ENCODE results near the gene NBPF1. TPM values are rescaled to one million over a fixed set of nuclear protein-coding genes. Genes with fewer than 3 reads are reported as not detected.
A peak's percentile ranks its signal among the peaks of the same experiment; 100 is the strongest.
"Not testable (repeated sequence)": the region's sequence is repeated elsewhere in the genome, so short reads cannot be mapped to it uniquely, and the experiment has no call there.

The NBPF1 gene
- polyA plus RNA-seq, 1 donor: 59.5 TPM

DNA sequence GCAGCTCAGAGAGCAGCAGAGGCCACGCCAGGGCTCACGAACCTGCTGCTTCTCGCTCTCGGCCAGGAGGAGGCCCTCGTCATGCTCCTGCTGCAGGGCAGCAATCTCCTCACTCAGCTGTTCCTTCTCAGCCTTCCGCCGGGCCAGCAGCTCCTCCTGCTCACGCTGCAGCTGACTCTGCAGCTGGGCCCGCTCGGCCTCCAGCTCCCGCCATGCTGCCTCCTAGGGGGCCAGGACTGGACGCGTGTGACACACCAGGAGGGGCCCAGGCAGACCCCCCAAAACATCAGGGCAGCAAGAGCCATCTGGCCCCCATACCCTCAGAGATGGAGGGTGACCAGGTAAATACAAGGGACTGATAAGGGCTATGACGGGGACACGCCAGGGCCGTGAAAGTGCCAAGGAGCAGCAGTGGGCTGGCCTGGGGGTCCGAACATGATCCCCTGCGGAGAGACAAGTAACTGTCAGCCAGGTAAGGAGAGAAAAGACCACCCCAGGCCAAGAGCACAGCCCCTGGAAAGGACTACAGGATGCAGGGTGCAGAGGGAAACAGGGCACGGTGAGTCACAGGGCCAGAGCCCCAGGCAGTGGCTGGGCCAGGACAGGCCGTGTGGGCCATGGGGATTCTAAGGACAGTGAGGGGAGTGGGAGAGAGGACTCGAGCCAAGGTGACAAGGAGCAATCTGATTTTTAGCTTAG is 6.6 kb upstream of the NBPF1 start:
- H3K27me3 ChIP-seq (ENCODE audit: control insufficient read depth, insufficient read depth, low read length); H3K4me3 ChIP-seq (ENCODE audit: low read length); DNase-seq; H3K9me3 ChIP-seq (ENCODE audit: control insufficient read depth, low read depth, low read length); H3K27ac ChIP-seq (ENCODE audit: low read length); H3K4me1 ChIP-seq (ENCODE audit: control insufficient read depth, insufficient read depth, low read length): not testable (repeated sequence)
- WGBS (ENCODE audit: insufficient coverage, low lambda C conversion rate): 100% methylated on average over 2 of the region's 21 CpGs
- peaks cover 45% of the 10 kb centered on the region for H3K36me3 ChIP-seq (ENCODE audit: control insufficient read depth, insufficient read depth, low read length)

DNA sequence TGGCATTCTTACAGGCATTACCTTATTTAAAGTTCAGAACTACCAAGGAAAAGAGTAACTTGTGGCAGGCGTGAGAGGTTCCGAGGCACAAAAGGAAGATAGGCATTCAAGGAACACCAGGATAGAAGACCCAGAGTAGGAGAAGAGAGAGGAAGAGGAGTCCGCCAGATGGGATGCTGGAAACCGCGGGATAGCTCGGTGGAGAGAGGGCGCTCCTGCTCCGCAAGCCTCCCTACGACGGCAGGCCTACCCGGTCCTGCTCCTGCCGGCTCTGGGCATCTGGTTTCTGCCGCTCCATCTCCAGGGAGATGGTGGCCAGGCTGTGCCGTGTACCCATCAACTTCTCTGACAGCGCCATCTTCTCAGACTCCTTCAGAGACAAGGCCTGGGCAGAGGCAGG is 5.4 kb upstream of the NBPF1 start:
- H3K27me3 ChIP-seq (ENCODE audit: control insufficient read depth, insufficient read depth, low read length): no peaks in the 10 kb centered on the region
- H3K9me3 ChIP-seq (ENCODE audit: control insufficient read depth, low read depth, low read length): no peaks in the 10 kb centered on the region
- peaks cover 34% of the 10 kb centered on the region for H3K36me3 ChIP-seq (ENCODE audit: control insufficient read depth, insufficient read depth, low read length)
- no peak for DNase-seq
- no peak overlapping the region for H3K27ac ChIP-seq (ENCODE audit: low read length)
- peaks cover 3% of the 10 kb centered on the region for H3K4me1 ChIP-seq (ENCODE audit: control insufficient read depth, insufficient read depth, low read length)
- no peak overlapping the region for H3K4me3 ChIP-seq (ENCODE audit: low read length)
- 83% methylated on average over 8 of the region's 15 CpGs for WGBS (ENCODE audit: insufficient coverage, low lambda C conversion rate)

- 76% methylated on average over 7 of the region's 7 CpGs for WGBS (ENCODE audit: insufficient coverage, low lambda C conversion rate)
- no peak for DNase-seq
- no peaks in the 10 kb centered on the region for H3K27me3 ChIP-seq (ENCODE audit: control insufficient read depth, insufficient read depth, low read length)
- peaks cover 5% of the 10 kb centered on the region for H3K4me1 ChIP-seq (ENCODE audit: control insufficient read depth, insufficient read depth, low read length)
- H3K27ac ChIP-seq (ENCODE audit: low read length): no peak overlapping the region
- peaks cover 28% of the 10 kb centered on the region for H3K36me3 ChIP-seq (ENCODE audit: control insufficient read depth, insufficient read depth, low read length)
- H3K4me3 ChIP-seq (ENCODE audit: low read length): no peak overlapping the region
- no peaks in the 10 kb centered on the region for H3K9me3 ChIP-seq (ENCODE audit: control insufficient read depth, low read depth, low read length)
Observed at GRCh38 chr1:16617778-16618580, 4.6 kb upstream of the NBPF1 start.

GRCh38 chr1:16617114-16617631 is 3.8 kb upstream of the NBPF1 start:
- Histone ChIP-seq H3K27me3 (ENCODE audit: control insufficient read depth, insufficient read depth, low read length) (no peaks in the 10 kb centered on the region), H3K36me3 (ENCODE audit: control insufficient read depth, insufficient read depth, low read length) (peaks cover 22% of the 10 kb centered on the region), H3K27ac (ENCODE audit: low read length) (no peak overlapping the region), H3K4me3 (ENCODE audit: low read length) (no peak overlapping the region), H3K4me1 (ENCODE audit: control insufficient read depth, insufficient read depth, low read length) (peaks cover 6% of the 10 kb centered on the region), H3K9me3 (ENCODE audit: control insufficient read depth, low read depth, low read length) (no peaks in the 10 kb centered on the region)
- no peak for DNase-seq
- 91% methylated on average over 14 of the region's 20 CpGs for WGBS (ENCODE audit: insufficient coverage, low lambda C conversion rate)

- Histone ChIP-seq H3K27me3 (ENCODE audit: control insufficient read depth, insufficient read depth, low read length) (no peaks in the 10 kb centered on the region), H3K9me3 (ENCODE audit: control insufficient read depth, low read depth, low read length) (no peaks in the 10 kb centered on the region), H3K27ac (ENCODE audit: low read length) (no peak overlapping the region), H3K4me3 (ENCODE audit: low read length) (no peak overlapping the region), H3K36me3 (ENCODE audit: control insufficient read depth, insufficient read depth, low read length) (peaks cover 11% of the 10 kb centered on the region), H3K4me1 (ENCODE audit: control insufficient read depth, insufficient read depth, low read length) (peaks cover 10% of the 10 kb centered on the region)
- WGBS (ENCODE audit: insufficient coverage, low lambda C conversion rate): 81% methylated on average over 8 of the region's 9 CpGs
- DNase-seq: no peak
Observed at GRCh38 chr1:16615253-16616252, 2.2 kb upstream of the NBPF1 start.

GRCh38 chr1:16614361-16615252 is 1.2 kb upstream of the NBPF1 start:
- no peak for DNase-seq
- Histone ChIP-seq H3K36me3 (ENCODE audit: control insufficient read depth, insufficient read depth, low read length) (peaks cover 11% of the 10 kb centered on the region), H3K9me3 (ENCODE audit: control insufficient read depth, low read depth, low read length) (no peaks in the 10 kb centered on the region), H3K27me3 (ENCODE audit: control insufficient read depth, insufficient read depth, low read length) (no peaks in the 10 kb centered on the region), H3K27ac (ENCODE audit: low read length) (no peak overlapping the region), H3K4me1 (ENCODE audit: control insufficient read depth, insufficient read depth, low read length) (peaks cover 10% of the 10 kb centered on the region), H3K4me3 (ENCODE audit: low read length) (no peak overlapping the region)
- WGBS (ENCODE audit: insufficient coverage, low lambda C conversion rate): 90% methylated on average over 11 of the region's 11 CpGs

- peak; percentile 68 to 85 for DNase-seq
- Histone ChIP-seq H3K27ac (ENCODE audit: low read length) (peak overlapping the region; percentile 46), H3K27me3 (ENCODE audit: control insufficient read depth, insufficient read depth, low read length) (no peaks in the 10 kb centered on the region), H3K4me3 (ENCODE audit: low read length) (peak overlapping the region; percentile 65), H3K4me1 (ENCODE audit: control insufficient read depth, insufficient read depth, low read length) (peaks cover 10% of the 10 kb centered on the region), H3K9me3 (ENCODE audit: control insufficient read depth, low read depth, low read length) (no peaks in the 10 kb centered on the region), H3K36me3 (ENCODE audit: control insufficient read depth, insufficient read depth, low read length) (peaks cover 11% of the 10 kb centered on the region)
- WGBS (ENCODE audit: insufficient coverage, low lambda C conversion rate): 14% methylated on average over 13 of the region's 31 CpGs
Observed at GRCh38 chr1:16612332-16613172, 812 bp downstream of the NBPF1 start.

DNA sequence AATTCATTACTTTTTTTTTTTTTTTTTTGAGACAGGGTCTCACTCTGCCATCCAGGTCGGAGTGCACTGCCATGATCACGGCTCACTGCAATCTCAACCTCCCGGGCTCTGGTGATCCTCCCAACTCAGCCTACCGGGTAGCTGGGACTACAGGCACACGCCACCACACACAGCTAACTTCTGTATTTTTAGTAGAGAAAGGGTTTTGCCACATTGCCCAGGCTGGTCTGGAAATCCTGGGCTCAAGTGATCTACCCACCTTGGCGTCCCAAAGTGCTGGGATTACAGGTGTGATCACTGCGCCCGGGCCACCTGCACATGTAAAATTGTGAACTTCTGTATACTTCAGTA is 1.4 kb downstream of the NBPF1 start:
- not testable (repeated sequence) for H3K27me3 ChIP-seq (ENCODE audit: control insufficient read depth, insufficient read depth, low read length); DNase-seq; H3K9me3 ChIP-seq (ENCODE audit: control insufficient read depth, low read depth, low read length); H3K4me1 ChIP-seq (ENCODE audit: control insufficient read depth, insufficient read depth, low read length)
- 74% methylated on average over 5 of the region's 8 CpGs for WGBS (ENCODE audit: insufficient coverage, low lambda C conversion rate)
- Histone ChIP-seq H3K36me3 (ENCODE audit: control insufficient read depth, insufficient read depth, low read length) (peaks cover 16% of the 10 kb centered on the region), H3K27ac (ENCODE audit: low read length) (peak overlapping the region; percentile 46), H3K4me3 (ENCODE audit: low read length) (peak overlapping the region; percentile 65)

GRCh38 chr1:16611164-16611563 is 2.2 kb downstream of the NBPF1 start:
- not testable (repeated sequence) for DNase-seq; H3K9me3 ChIP-seq (ENCODE audit: control insufficient read depth, low read depth, low read length); H3K4me1 ChIP-seq (ENCODE audit: control insufficient read depth, insufficient read depth, low read length); H3K27me3 ChIP-seq (ENCODE audit: control insufficient read depth, insufficient read depth, low read length); H3K4me3 ChIP-seq (ENCODE audit: low read length); H3K27ac ChIP-seq (ENCODE audit: low read length)
- peaks cover 23% of the 10 kb centered on the region for H3K36me3 ChIP-seq (ENCODE audit: control insufficient read depth, insufficient read depth, low read length)
- WGBS (ENCODE audit: insufficient coverage, low lambda C conversion rate): 97% methylated on average over 4 of the region's 4 CpGs
